Retinal pigment epithelial cell (primary cell): ENCODE results near the gene TBC1D24.
"Not testable (repeated sequence)": the region's sequence is repeated elsewhere in the genome, so short reads cannot be mapped to it uniquely, and the experiment has no call there.

Source experiments
- DNase-seq: peaks from one replicate; pipeline ENCODE4 v3.0.0-alpha.2; 2010; ENCODE audit warnings: low read depth
- H3K4me3 ChIP-seq: 2 replicates; pipeline ENCODE4 v1.5.1; 2011; ENCODE audit warnings: mild to moderate bottlenecking, low read length, control low read depth, moderate library complexity
- CTCF ChIP-seq: conservative IDR thresholded peaks from 2 replicates; pipeline ENCODE4 v1.5.1; 2011; ENCODE audit warnings: low read depth, low read length, control low read depth, inconsistent platforms

TBC1D24 gene

GRCh38 chr16:2437032-2437790 is 37.7 kb upstream of the TBC1D24 start:
- H3K4me3 ChIP-seq, result no peak overlapping the region
- no peak for TF ChIP-seq CTCF
- no peak for DNase-seq

DNA sequence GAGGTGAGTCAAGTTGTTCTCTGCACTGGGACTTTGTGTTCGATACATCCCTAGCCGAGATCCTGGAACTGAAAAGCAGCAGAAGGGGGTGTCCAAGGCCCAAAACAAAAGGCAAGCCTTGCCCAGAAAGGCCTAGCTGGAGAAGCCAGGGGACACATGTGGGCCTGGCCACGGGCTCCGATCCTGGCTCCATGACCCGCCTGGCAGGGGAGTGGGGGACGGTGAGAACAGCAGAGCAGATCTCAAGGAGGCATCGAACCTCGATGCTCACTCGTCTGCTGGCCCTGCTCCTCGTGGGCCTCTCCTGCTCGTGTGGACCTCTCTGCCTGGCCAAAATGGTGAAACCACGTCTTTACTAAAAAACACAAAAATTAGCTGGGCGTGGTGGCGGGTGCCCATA is 36.8 kb upstream of the TBC1D24 start:
- H3K4me3 ChIP-seq, result no peak overlapping the region
- DNase-seq, result no peak
- no peak for TF ChIP-seq CTCF

DNA sequence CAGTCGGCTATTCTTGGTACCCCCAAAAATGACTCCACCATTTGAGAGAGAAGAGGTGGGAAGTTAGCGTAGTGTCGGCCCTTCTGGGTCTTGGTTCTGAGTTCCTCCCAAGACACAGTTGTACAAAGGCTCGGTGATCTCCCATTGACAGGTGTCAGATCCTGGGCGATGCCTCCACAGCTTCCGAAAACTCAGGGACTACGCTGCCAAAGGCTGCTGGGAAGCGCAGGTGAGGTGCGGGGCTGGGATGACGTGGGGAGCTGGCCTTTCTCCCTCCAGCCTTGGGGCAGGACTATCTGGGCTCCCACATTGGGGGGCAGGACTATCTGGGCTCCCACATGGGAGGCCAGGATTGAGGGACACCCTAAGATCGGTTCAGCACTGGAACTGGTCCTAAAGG is 35.3 kb upstream of the TBC1D24 start:
- no peak for DNase-seq
- TF ChIP-seq CTCF, result no peak
- no peak overlapping the region for H3K4me3 ChIP-seq

DNA sequence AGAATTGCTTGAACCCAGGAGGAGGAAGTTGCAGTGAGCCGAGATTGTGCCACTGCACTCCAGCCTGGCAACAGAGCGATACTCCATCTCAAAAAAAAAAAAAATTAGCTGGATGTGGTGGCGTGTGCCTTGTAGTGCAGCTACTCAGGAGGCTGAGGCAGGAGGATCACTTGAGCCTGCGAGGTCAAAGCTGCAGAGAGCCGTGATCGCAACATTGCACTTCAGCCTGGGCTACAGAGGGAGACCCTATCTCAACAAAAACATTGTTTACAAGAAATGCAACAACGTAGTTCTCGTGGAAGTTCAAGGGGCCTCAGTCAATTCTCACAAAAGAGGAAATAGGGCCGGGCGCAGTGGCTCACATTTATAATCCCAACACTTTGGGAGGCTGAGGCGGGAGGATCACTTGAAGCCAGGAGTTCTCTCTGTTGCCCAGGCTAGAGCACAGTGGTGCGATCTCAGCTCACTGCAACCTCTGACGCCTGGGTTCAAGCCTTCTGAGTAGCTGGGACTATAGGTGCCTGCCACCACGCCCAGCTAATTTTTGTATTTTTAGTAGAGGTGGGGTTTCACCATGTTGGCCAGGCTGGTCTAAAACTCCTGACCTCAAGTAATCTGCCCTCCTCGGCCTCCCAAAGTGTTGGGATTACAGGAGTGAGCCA is 33.7 kb upstream of the TBC1D24 start:
- DNase-seq, H3K4me3 ChIP-seq: not testable (repeated sequence)

GRCh38 chr16:2443555-2443954 is 31.4 kb upstream of the TBC1D24 start:
- no peak overlapping the region for H3K4me3 ChIP-seq
- TF ChIP-seq CTCF, result no peak
- DNase-seq, result no peak

GRCh38 chr16:2447920-2448583 is 26.9 kb upstream of the TBC1D24 start:
- DNase-seq, result no peak
- no peak for TF ChIP-seq CTCF
- no peak overlapping the region for H3K4me3 ChIP-seq

GRCh38 chr16:2449118-2449517 is 25.8 kb upstream of the TBC1D24 start:
- no peak for DNase-seq
- TF ChIP-seq CTCF, result no peak
- H3K4me3 ChIP-seq, result no peak overlapping the region
